NCI-H748 (cell line): ENCODE data around the gene MAML3.
A peak's percentile ranks its signal among the peaks of the same experiment; 100 is the strongest.

Experiments used
- DNase-seq: peaks from one replicate; lab custom pipeline; 2025; ENCODE audit not compliant: unreplicated experiment; lab: John Stamatoyannopoulos, UW

The MAML3 gene

DNA sequence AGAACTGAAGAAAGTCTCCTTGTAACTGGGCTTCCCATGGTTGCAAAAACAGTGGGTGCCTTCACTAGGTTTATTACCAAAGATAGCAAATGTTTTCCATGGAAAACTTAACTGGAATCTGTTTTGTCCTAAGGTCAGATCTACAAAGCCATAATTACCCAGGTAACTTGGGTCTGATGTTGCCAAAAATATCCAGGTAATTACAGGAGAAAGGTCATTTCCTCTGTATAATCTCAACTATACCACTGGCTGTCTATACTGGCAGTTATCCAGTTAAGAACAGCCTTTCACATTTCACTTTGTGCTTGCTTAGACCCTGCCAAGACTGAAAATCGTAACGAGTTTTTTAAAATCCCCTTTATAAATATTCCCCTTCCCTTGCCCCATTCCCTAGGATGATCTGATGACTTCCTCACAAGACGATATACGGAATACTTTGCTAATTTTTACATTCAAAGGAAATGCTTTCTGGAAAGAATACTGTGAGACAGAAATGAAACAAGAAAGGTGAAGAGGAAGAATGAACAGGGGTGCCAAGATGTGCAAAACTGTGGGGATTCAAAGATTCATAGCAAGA lies 105.5 kb downstream of the MAML3 start:
- peak; percentile 44 for DNase-seq

DNA sequence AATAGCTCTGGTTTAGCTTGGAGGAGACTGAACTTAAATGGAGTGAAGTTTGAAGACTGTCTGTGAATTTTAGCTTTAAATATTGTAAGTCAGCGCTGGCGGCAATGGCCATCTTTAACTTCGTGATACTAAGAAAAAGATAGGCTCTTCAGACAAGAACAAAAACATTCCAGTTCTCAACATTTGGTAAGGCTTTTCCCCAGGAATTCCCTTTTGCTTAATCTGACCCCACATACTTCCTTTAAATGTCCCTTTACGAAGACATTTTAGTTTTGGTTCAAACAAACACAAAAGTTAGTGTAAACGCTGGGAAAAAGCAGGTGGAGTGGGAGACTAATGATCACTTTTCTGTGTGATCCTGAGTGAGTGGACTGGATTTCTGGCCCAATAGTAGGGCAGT lies 106.2 kb downstream of the MAML3 start:
- no peak for DNase-seq

DNA sequence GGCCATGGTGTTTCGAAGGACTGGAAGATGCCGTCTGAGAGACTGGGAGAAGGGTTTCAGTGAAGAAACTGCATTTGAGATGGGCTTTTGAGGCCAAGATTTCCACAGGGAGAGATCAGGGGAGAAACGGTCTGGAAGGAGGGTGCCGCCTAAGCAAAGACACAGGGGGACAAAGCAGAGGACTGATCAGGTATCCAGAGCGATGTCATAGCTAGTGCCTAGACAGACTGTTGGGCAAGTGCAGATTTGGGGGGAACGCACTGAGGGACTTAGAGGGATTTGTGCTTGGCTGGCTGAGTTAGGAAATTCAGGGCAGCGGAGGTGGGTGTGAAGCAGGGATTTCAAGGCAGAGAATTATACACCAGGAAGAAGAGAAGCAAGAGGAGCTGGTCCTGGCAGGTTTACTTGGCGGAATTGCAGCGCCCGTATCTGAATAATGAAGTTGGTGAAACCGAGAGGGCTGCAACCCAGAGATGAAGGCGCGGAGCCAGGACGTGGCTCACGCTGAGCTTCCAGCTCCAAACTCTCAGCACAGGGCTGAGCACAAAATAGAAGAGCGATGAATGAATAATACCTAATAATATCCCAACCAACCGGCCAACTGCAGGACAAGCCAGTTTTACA lies 106.9 kb downstream of the MAML3 start:
- no peak for DNase-seq

DNA sequence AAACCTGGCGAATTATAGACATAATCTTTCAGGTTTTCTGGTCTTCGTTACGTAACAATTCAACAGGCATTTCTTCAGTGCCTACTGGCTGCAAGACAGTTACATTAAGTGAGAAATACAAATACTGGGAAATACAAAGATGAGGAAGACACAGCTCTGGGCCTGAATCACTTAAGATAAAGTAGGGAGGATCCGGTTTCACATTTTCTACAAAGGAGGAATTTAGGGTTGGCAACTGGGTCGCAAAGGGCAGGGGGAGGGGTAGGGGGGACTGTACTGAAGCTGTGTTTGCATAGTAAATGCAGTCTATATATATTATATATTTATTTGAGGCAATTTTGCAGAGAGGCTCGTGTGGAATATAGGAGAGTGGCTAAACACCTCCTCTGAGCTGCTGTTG lies 107.4 kb downstream of the MAML3 start:
- no peak for DNase-seq

DNA sequence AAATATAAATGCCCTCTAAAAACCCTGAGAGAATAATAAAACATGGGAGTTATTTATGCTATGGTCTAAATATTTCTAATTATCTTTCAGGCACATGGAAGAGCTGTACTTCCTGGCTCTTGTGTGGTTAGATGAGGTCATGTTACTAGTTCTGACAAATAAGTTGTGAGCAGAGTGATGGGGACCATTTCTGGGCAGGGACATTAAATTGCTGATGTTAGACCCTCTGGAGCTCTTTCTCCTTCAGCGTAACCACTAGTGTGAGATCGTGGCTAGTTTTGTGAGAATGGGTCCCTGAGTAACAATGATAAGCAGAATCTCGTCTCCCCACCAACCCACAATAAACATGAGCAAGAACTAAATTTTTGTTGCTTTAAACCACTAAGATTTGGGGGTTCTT lies 108.0 kb downstream of the MAML3 start:
- no peak for DNase-seq

DNA sequence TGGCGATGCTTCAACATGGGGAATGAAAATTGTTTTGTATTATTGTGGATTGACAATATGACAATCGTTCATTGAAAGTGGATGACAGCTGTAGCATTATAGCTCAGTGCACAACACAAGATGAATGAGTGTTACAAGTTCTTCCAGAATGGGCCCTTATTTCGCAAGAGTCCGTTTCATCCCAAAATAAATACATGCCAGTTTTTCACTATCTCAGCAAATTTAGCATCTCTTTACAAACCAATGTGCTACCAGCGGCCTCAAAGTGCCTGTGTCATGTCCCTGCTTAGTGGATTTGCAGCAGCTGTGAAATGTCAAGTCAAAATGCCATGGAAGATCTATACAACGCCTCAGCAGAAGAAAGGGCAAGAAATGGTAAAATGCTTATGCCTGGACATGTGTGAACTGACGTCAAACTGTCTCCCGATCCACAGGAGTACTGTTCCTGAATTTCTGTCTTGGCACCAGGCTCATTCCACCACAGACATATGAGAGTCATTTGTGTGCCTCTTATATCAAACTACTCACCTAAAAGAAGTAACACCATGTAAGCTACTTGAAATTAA lies 109.6 kb downstream of the MAML3 start:
- DNase-seq = no peak

DNA sequence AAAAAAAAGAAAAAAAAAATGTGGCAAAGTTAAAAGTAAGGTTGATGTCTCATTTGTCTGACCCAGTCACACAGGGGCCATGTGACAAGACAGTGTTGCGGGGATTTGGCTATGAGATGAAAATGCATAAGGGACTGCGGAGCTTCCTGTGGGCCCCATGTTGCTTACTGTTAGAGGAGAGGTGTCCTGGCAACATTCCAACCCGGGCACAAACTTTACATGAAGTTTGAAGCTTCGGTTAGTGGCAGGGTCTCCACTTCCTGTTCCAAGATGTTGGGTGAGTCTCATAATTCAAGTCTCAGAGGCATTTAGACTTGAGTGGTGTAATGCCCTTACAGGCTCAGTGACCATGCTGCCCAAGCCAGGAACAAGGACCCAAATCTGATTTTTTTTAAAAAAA lies 111.3 kb downstream of the MAML3 start:
- DNase-seq = no peak

DNA sequence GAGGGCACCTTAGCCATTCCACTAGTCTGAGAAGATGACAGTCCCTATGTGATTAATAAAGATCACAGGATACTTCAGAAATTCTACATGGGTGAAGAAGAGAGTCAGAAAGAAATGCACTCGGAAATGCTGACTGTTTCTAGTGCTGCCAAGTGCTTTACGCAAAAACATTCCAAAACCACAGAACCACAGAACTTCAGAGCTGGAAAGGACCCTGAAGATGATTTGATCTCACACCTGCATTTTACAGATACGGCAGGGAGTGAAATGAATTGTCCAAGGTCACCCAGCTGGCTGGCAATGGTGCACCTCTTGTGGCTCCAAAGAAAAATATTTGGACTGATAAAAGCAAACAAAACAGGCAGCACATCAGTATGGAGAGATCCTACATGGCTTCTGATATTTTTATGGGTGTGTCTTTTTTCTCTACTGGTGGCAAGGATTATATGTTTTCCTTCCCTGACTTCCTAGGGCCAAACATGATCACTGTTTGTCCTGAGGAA lies 115.9 kb downstream of the MAML3 start:
- DNase-seq = peak; percentile 33

DNA sequence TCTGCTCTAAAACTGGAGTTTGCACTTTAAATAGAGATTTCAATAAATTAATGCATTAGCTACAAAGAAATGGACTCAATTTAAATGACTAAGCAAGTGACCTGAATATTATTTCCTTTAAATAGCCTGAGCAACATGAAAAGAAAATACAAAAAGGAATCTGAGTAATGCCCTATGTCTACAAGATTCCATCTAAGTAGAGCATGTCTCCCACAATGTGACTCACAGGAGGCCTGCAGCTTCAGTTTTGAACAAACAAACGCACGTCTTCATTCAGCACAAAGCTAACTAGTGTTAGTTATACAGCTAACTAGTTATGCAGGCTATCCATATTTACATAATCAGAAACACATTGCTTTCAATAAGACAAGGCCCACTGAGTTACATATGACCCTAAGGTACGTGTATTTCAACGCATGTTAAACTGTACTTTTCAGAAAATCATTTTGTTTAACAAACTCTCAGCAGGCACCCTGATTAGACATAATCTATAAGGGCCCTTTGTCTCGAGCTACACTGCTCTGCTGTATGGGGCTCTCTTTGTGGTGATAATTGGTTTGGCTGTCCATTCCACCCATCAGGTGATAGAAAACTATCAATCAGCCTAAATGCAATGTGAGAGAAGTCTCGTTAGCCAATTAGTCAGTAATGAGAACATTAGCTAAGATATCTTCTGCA lies 116.5 kb downstream of the MAML3 start:
- DNase-seq = peak; percentile 73

DNA sequence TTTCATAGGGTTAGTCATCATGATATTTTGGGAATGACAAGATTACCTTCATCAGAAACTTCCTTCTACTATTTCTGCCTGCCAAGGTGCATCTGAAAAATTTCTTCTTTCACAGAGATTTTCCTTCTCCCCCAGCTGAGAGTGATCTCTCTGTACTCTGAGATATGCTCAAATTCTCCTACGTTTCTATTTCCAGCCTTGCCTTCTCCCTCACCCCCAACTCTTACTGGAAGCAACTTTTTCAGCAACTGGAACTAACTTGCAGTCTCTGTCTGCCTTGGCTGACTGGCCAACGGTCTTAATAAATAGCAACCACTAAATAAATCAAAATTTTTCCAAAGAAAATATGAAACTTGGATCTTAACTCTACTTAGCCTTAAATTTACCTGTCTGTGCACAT lies 122.3 kb downstream of the MAML3 start:
- DNase-seq = no peak

DNA sequence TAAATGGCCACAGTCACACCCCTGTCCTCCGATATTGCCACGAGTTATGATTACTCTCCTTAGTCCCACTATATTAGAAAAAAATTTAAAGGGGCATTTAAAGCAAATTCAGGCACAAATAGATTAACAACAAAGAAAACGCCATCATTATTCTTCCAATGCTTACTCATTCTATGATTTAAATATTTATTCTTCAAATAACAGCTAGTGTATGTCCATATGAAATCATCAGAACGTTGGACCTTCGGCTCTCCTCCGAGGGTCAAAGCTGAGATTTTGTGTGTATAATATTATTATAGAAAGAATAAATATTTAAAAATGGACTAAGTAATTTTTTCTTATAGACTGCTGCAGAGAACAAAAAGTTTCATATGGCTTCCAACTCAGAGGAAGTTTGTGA lies 122.9 kb downstream of the MAML3 start:
- no peak for DNase-seq

DNA sequence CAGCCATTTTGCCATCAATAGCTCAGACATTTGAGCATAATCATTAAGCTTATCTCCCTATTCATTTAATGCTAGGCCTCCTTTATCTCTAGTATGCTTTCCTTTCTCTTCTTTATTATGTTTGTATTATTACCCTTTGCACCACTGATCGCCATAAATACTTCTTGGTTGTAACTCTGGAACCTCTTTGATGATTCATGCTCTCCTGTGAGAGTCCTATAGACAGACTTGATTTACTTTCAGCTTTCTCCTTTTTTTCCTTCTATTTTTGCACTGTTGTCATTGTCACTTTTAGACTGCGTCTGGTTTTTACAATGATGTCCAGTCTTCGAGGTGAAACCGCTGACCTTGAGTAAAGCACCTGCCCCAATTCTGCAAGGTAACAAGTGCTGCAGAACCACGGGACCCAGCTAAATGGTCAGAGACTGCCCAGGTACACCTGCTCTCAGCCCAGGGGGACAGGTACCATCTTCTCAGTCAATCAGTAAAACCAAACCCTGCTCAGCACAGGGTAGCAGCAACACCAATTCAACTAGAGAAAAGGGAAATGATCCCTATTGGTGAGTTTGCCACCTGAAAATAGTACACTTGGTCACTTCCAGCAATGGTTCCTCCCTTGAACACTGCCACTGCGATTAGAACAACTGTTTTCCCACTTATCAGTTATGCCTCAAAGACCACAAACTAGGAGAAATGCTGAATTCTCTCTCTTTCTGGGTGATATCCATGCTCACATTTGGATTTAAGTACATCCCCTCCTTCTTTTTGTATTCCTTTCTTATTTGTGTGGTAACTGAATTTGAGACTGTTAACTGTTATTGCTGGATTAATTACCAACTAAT lies 125.1 kb downstream of the MAML3 start:
- DNase-seq = no peak

DNA sequence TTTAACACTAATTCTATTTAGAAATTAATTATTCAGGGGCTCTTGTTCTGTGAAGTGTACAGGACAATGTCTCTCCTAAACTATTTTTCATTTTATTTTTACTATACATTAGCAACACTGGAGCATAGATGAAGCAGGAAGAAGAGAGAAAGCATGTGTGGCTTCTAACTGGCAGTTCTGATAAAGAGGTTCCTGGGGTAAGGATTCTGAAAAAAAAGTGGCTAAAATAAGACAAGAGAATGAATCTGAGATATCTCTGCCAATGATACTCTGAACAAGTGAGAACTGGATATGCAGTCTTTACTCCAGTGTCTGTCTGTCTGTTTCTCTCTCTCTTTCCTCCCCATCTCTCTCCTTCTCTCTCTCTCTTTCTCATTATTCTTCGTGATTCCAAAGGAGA lies 125.9 kb downstream of the MAML3 start:
- no peak for DNase-seq

DNA sequence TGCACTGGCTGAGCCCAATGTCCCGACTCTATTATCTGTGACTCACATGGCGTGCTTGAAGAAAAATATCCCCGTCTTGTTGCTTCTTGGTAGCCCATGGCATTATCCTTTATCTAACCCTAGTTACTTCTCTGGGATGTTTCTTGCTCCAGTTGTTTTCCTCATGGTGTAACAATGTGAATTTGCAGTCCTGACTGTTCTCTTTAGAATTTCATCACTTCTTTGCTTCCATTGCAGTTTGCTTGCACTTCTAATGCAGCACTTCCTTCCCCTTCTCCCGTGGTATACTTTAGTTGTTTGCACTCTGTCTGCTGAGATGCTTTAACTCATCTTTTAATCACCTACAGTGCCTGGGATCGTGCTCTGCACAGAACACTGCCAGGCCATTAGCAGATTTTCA lies 126.9 kb downstream of the MAML3 start:
- no peak for DNase-seq

DNA sequence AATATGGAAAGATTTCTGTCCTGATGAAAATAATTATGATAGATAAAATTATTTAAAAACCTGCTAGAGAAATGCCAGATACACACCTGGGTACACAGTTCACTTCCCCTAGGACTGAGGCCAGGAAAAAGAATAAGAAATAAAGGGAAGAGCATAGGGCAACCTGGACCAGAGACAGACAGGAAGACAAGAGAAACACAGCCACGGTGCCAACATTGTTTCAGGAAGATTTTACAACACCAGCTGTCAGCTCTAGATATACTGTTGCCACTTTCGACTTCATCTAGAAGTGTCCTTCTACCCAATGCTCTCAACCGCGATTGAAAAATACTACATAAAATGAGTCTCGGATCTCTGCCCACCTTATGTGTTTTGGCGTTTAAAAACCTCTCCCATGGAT lies 128.5 kb downstream of the MAML3 start:
- no peak for DNase-seq

DNA sequence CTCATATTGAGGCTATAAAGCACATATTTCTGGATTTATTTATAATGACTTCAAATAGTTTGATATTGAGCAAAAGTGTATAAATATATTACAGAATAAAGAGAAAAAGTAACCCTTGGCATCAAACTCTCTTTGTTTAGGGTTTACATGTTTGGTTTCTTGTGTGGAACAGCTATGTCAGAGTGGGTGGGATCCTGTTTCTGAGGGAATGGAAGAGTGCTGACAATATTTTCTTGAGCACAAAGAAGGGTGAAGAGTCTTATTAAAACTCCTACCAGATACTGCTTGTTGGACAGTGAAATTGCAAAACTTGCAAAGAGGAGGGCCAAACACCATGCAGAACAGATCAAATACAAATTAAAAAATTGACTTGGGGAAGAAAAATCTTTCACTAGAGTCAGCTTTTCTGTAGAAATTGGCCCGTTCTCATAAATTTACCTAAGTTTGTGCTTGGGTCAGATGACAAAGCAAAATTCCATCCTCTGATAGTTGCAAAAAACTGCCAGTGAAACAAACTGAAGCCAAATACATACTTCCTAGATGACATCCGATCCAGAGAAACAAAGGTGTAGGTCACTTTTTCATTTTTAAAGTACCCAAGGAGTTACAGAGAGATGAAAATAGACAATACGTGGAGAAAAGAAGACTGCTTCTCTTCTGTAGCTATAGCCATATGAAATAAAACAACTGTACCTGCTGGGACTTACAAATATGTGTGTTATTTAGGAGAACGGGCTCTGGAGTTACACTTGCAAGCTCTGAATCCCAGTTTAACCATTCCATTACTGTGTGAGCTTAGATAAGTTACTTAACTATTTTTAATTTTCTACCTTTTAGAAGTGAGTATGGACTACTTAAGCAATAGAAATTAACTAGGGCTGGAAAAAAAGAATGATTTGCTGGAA lies 133.3 kb downstream of the MAML3 start:
- no peak for DNase-seq

DNA sequence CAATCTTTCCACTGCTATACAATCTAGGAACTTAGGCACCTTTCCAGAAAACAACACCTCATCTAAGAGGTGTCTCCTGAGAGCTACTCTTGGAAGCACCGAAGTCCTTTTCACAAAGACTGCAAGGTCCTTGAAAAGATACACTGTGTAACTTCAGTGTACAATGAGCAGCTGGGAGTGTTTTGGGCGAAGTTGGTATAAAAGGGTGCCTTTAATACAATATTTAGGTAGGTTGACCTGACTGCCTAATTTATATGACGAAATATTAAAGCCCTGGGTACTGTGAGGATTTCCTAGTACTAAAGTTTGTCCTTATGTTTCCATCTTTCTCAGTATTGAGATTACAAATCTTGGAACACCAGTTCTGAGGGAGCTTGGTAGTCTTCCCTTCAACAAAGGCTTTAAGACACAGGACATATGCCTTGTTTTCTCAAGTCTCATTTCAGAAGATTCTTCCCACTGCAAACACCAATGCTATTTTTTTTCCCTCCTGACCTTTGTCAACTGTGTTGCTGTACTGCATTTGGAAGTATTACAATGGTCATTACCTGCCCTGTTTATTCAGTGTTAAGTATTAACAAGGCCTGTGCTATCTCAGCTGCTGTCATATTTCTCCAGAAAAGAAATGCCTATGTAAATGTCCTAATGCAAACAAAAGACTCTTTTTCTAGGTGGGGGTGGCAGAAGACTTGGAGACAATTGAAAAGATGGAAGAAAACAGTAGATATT lies 134.2 kb downstream of the MAML3 start:
- DNase-seq = peak; percentile 50

DNA sequence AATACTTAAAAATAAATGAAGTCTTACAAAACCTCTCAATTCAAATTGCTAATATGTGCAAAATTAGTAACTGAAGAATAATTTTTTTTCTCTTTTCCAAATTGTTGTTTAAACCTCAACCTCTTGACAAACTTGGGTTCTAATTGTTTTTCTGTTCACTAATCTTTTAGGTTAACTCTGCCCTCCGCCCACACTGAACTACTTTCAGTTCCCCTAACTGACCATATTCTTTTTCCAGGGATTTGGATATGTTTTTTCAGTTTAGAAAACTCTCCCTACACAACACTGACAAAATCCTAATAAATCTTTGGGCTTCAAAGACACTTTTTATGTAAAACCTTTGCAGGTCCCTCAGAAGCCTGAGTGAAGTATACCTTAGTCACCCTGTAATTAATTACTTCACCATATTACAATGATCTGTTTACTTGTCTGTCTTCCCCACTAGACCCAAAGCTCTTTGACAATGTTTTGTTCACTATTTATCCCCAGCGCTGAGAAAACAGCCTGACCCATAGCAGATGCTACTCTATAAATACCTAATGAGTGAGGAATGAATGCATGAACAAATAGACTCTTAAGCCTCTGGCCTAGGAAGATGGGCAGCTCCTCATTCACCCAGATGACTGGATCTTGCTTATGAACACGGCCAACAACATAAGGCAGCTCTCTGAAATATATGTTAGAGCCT lies 134.9 kb downstream of the MAML3 start:
- DNase-seq = peak; percentile 59

DNA sequence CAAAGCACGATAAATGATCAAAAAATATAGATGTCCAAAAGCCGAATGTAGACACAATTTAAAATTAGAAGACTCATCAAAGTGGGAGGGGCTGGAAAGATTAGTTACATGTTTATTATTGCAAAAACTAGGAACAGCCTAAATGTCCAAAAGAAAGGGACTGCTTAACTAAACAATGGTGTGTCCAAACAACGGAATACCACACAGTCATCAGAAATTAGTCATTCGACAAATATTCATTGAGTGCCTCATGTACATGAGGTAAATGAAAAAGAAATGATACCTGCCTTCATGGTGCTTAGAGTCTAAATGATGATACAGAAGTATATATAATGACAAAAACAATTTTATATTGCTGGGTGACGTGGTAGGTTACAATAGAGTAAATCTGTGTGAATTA lies 139.7 kb downstream of the MAML3 start:
- no peak for DNase-seq
